ENCODE data around the gene PROS1.
A peak's percentile ranks its signal among the peaks of the same experiment; 100 is the strongest.

PROS1 gene

DNA sequence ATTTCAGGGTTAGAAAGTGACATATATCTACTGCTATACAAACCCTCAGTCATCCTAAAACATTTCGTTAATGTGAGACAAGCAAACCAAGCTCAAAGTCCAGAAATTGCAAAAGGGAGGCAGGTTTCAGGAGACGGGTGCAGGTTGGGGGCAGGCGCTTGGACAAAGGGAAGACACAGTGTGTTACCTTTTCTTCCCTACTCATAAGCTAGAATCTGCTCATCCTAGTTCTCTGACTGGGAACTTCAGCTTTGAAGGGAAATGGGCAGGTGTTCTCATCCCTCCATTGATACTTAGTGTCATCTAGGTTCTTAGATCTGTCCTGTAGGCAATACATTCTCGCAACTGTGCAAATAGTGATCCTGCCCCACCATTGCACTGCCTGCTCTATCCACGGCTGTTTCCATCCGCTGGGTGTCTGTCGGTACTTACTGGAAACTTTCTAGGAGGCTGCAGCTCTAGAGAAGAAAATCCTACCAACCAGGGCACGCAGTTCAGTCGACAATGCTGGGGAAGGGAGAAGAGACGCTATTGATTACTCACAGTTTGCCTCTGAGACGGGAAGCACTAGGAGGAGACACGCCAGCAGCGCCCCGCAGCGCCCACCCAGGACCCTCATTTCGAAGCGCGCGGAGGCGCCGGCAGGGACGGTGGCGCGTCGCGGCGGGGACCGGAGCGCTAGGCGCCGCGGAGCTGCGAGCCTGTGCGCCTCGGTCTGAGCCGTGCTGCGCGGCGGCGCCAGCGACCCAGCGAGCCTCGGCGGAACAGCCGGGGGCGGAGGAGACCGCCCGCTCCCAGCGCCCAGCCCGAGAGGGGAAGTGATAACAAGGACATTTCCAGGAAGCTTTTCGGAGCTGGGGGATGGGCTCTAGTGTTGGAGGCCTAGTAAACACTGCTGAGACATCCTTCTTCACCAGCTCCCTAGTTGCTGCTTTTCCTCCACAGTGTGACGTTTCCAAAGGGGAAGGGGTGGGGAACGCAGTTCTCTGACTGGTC, at the start of gene PROS1:
Gene PROS1, minus strand, starts transcription at position 766 of the 996 bp plus-strand sequence. Its CDS starts 147 bp downstream, at position 619.
- no peak for TF ChIP-seq ZFX (IDR thresholded peaks at IDR 0.05; ENCODE audit: borderline replicate concordance)
- TF ChIP-seq CTCF (IDR thresholded peaks at IDR 0.05), result peak; percentile 23; the same call in 1 of the 2 replicates
- H3K27ac ChIP-seq, result peak within 1 kb of the TSS; percentile 83

DNA sequence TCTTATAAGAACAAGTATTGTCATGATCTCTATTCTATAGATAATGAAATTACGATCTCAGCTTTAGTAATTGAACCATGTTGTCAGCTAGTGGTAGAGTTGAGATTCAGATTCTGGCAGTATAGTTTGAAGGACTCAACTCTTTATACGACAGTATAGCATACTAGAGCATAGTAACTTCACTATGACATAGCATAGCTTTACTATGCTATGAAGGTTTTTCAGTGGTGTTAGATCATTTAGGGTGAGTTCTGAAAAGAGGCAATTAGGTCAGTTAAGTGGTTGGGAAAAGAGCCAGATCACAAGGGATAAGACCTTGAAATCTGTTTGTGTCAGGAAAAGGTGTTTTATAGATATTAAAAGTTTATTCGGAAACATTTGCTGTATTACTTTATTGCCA, 46.6 kb upstream of the PROS1 start:
- TF ChIP-seq CTCF (IDR thresholded peaks at IDR 0.05) (no peak), ZFX (IDR thresholded peaks at IDR 0.05; ENCODE audit: borderline replicate concordance) (no peak)
- no peak overlapping the region for H3K27ac ChIP-seq

DNA sequence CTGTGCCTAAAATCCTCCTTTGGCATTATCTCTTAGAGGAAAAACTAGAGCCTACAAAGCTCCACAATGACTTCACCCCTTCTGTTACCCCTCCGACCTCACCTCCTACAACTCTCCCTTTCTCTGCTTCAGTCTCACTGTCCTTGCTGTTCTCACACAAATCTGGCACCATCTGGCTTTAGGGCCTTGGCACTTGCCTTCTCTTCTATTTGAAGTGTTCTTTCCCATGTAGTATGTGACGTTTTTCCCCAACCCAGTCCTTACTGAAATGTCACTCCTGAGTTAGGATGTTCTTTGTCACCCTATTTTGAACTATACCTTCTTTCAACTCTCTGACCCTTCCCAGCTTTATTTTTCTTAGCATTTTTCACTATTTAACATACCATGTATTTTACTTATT, 46.0 kb upstream of the PROS1 start:
- TF ChIP-seq CTCF (IDR thresholded peaks at IDR 0.05) (no peak), ZFX (IDR thresholded peaks at IDR 0.05; ENCODE audit: borderline replicate concordance) (no peak)

GRCh38 chr3:94015025-94015424, 41.3 kb upstream of the PROS1 start:
- TF ChIP-seq ZFX (IDR thresholded peaks at IDR 0.05; ENCODE audit: borderline replicate concordance) (no peak), CTCF (IDR thresholded peaks at IDR 0.05) (no peak)
- no peak overlapping the region for H3K27ac ChIP-seq

More for the DNA sequence above, 46.0 kb upstream of the PROS1 start:
- no peak overlapping the region for H3K27ac ChIP-seq

- TF ChIP-seq ZFX (IDR thresholded peaks at IDR 0.05; ENCODE audit: borderline replicate concordance), result no peak
- TF ChIP-seq CTCF (IDR thresholded peaks at IDR 0.05), result no peak
Measured at GRCh38 chr3:94012185-94012584, 38.5 kb upstream of the PROS1 start.

GRCh38 chr3:94011233-94011711, 37.6 kb upstream of the PROS1 start:
- H3K27ac ChIP-seq, result no peak overlapping the region
- TF ChIP-seq CTCF (IDR thresholded peaks at IDR 0.05), result no peak
- TF ChIP-seq ZFX (IDR thresholded peaks at IDR 0.05; ENCODE audit: borderline replicate concordance), result no peak

More at GRCh38 chr3:94012185-94012584, 38.5 kb upstream of the PROS1 start:
- no peak overlapping the region for H3K27ac ChIP-seq

GRCh38 chr3:94009608-94010007, 35.9 kb upstream of the PROS1 start:
- no peak overlapping the region for H3K27ac ChIP-seq
- TF ChIP-seq CTCF (IDR thresholded peaks at IDR 0.05), result no peak
- no peak for TF ChIP-seq ZFX (IDR thresholded peaks at IDR 0.05; ENCODE audit: borderline replicate concordance)

Measured in 22Rv1 (cell line).